Hematopoietic multipotent progenitor cell treated with erythropoietin and hydrocortisone succinate and interleukin-3 and kit ligand, for 6 days (in vitro differentiated cells): Measurements from ENCODE around the gene GRM4.

Experiments used
- DNase-seq: peaks from one replicate; pipeline ENCODE4 v3.0.0-alpha.2; 2015

GRM4 gene

DNA sequence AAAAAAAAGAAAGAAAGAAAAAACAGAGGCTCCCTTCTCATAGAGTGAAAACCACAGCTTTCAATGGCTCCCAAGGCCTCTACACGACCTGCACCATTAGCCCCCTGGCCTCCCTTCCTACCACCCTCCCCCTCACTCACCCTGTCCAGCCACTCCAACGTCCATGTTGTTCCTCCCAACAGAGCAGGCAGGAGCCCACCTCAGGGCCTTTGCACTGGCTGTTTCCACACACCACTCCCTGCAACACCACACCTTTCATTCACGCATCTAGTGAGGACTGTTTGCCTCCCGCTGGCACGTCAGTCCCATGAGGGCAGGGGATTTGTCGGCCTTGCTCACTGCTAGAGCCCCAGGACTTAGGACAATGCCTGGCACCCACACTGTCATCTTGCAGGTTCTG is 39.5 kb downstream of the GRM4 start:
- DNase-seq = no peak

DNA sequence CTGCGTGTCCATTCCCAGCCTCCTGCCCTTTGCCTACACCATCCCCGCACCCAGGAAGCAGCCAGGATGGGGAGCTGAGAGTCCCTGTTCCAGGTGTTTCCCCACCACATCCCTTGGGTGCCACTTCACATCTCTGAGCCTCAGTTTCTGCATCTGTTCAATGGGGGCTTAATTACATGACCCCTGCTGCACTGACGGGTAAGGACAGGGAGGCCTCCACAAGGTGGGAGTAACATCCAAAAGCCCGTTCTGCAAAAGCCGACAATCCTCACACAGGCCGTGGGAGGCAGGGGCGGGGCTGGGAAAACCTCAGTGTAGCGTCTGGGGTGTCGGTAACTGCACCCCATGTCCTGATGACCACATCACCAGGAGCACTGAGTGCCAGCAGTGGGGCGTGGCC is 41.3 kb downstream of the GRM4 start:
- no peak for DNase-seq

DNA sequence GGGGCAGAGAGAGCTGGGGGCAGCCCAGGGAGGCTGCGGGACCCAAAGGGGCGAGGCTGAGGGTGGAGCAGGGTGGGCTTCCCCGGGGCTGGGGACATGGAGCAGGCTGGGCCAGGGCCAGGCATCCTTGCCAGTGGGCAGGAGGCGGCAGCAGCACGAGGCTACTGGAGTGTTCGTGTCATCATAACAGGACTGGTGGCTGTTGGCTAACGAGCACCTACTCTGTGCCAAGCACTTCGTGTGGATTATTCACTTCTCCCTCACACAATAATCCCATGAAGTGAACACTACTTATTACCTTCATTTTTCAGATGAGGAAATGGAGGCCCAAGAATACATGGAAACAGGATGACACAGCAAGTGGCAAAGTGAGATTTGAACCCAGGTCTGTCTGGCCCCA is 41.7 kb downstream of the GRM4 start:
- DNase-seq = no peak

DNA sequence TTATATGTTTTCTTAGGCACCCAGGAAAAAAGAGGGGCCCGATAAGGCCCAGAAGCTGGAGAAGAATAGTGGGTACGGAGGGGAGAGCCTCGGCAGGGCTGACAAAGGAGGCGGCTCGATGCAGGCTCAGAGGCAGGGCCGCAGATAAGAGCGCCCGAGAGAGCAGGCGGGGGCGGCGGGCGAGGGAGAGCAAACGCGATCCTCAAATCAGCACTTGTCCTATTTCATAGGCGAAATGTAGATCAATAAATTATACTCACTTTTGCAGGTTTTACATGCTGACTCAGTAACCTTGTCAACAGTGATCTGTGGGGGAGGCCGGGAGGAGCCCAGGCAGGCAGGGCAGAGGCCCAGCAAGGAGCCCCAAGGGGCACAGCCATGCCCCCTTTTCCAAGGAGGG is 42.6 kb downstream of the GRM4 start:
- DNase-seq = no peak

DNA sequence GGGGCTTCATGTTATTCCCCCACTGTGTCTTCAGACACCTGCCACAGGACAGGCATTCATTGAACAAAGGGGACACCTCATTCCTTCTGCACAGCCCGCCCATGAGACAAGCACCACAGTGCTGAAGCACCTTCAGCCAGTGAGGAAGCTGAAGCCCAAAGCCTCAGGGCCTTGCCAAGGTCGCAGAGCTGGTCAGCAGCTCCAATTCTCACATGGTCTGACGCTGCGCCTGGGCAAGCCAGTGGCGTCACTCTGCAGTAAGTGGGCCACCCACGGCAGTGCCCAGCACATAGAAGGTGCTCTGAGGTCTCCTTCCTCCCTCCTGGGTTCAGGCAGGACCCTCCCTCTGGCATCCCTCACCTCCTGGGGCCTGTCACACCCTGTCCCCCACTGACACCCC is 43.2 kb downstream of the GRM4 start:
- no peak for DNase-seq

DNA sequence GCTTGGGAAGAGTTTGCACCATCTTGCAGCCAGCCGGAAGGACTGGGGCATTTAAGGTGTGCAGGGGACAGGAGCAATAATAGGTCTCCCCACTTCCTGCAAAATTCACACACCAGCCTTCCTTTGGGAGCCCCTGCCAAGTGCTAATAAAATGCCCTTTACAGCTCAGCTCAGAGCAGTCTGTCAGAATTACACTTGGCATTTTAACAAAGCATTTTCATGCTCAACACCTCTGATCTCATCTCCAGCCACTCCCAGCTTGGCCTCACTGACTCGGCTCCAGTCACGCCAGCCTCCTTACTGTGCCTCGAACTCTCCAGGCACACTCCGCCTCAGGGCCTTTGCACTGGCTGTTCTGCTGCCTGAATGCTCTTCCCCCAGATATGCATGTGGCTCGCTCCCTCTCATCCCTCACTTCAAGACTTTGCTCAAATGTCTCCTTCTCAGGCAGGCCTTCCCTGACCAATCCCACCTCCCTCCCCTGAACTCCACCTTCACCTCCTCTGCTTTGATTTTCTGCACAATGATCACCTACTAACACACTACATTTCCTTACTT is 43.7 kb downstream of the GRM4 start:
- no peak for DNase-seq

DNA sequence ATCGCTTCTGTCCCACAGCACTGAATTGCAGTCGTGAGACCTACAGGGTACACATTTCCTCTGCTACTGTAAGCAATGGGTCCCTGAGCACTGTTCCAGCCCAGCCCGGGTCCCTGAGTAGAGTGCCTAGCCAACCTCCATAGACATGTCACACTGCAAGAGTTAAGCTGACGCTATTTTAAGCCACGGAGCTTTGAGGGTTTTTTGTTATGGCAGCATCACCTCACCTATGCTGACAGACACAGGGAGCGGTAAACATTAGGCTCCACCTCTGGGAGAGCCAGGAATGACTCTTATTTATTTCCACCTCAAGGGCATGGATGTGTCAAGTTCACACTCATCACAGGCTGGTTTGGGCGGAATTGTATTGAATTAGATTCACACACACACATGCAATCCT is 45.1 kb downstream of the GRM4 start:
- no peak for DNase-seq

DNA sequence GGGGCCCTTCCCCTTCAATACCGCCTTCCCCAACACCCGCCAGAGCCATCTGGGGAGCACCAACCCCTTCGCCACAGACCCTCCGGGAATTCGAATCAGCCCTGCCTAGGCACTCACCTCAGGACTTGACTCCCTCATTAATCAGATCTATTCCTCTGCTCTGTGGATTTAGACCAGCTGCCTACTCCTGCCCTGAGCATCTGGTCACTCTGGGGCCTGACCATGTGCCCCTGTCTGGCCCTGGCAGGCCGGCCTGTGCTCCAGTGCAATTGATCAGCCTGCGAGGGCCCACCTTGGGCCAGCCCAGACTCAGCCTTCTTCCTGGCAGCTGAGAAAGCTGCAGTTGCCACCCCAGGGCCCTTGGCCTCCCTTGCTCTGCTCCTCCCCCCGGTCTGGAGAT is 46.0 kb downstream of the GRM4 start:
- DNase-seq = no peak

DNA sequence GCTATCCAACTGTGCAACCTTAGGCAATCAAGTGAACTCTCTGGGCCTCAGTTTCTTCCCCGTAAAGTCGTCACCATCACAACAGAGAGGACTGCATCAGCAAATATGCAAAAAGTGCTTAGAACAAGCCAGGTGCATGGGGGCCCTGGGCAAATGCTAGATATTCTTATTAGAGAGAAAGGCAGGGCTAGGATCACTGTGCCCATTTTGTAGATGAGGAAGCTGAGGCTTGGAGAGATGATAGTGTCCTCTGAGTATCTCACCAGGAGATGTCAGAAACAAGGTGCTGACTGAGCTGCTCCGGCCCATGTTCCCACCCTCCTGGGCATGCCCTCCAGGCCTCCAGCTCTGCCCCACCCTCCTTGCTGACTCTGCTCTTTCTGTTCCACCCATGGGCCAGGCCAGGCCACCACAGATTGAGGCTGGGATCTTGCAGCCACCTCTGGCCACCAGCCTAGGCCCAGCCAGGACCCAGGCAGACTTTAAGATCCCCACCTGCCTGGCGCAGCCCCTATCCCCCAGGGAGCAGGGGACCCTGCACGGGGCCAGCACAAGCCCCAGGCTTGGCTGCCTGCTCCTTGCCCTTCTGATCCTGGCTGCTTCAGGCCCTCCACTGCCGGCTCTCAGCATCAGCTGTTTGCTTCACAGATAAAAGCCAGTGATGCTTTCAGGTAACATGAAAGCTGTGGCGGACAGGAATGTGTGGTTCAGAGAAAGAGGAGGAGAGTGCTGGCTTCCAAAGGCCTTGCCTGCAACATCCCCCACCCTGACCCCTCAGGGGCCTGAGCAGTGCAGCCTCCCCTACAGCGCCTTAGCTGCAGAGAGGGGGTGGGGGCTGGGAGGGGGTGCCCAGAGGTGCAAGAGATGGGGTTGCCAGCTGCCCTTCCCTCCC is 47.6 kb downstream of the GRM4 start:
- no peak for DNase-seq

DNA sequence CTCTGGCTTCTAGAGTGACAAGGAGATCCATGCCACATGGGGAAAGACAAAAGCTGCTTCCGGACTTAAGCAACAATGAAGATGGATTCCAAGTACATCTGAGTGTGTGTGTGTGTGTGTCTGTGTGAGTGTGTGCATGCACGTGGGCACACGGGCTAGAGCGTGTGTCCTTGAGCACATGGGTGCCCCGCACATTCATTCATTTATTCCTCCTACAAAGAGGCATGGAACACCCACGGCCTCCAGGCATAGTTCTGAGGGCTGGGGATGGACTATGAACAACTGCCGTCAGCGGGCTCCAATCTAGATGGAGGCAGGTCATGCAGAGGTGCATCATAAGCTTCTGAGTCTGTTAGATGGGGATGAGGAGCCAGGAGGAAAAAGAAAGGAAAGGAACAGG is 49.1 kb downstream of the GRM4 start:
- DNase-seq = no peak

DNA sequence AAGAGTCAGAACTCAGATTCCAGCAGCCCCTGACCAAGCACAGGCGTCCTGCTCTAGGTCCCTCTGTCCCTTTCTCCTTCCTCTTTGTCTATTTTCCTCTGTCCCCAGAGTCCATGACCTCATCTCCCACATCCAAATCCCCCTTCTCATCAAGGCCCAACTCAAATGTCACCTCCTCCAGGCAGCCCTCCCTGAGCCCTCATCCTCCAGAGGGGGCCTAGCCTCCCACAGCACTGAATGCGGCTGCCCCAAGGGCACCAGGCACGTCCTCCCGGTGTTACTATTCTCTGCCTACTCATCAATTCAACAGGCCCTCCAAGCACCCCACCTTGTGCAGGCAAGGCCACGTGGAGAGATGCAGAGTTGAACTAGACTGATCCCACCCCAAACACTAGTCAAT is 49.7 kb downstream of the GRM4 start:
- DNase-seq = no peak

DNA sequence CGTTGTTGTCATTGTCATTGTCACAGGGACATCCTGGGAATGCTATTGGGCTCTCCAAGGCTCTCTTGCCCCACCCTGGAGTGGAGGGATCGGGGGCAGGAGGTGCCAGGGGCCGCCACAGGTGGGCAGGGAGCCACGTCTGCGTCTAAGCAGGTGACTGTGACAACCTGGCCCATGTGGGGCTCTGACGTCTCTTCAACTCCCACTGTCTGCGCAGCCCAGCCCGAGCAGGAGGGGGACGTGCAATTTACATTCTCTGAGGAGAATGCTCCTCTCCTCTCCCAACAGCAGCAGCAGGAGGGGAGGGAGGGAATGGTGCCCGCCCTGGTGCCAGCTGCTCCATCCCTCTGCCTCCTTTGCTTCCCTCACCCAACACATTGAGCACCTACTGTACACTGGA is 50.1 kb downstream of the GRM4 start:
- no peak for DNase-seq

DNA sequence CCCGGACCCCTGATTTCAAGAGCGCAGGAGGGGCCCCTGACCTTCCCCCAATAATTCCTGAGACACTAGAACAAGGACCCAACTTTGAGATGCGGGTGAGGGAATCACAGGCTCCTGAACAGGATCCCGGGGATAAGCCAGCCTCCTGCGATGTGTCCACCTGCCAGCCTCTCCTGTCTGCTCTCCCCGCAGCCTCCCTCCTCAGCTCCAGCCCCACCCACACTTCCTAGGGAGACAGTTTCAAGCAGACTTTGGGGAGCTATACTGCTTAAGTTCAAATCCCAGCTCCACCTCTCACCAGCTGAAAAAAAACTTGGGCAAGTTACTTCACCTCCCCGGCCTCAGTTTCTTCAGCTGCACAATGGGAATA is 50.8 kb downstream of the GRM4 start:
- DNase-seq = no peak

DNA sequence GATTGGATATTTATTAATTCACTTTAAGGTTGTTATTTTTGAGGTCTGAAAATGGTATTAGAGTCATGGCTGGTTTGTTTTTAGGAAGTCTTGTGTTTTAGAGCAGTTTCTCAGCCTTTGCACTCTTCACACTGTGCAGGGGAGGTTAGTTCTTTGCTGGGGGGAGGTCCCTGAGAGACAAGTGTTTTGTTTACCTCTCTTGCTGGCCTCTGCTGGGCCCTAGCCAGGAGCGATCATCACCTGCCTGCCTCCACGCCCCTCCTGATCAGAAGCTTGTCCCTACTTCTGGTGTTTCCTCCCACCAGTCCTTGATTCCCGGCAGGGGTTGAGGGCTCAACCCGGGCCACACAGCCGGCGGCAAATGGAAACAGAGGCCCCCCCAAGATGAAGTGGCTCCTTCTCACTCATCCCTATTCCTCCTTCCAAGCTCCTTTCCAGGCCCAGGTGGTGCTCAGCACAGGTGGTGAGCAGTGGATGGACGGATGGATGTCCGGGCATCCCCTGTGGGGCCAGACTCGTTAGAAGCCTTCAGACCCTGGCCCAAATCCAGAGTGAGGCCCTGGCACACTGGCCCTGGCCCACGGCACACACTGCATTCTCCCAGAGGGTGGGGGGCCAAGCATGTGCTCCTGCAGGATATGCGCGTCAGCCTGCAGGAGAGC is 51.3 kb downstream of the GRM4 start:
- no peak for DNase-seq

DNA sequence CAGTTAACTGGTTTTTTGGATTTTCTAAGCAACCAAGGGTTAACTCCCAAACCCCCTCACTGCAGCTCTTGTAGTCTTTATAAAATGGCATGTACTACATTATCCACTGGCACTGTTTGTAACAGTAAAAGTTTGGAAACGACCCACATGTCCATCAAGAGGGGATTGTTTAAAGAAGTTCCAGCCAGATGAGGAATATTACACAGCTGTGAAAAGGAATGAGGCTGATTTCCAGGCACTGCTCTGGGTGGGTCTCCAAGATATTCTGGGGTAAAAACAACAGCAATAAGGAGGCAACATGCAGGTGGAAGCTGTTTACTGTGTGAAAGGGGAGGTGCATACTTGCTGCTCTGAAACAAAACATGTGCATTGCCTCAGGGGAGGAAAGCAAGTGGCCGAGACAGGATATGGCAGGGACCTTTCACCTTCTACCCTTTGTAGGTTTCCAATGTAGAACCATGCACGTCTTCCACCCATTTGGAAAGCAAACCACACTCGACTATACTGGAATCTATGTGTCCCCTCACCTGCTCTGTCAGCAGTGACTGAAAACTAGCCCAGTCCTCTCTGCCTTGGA is 51.9 kb downstream of the GRM4 start:
- no peak for DNase-seq

DNA sequence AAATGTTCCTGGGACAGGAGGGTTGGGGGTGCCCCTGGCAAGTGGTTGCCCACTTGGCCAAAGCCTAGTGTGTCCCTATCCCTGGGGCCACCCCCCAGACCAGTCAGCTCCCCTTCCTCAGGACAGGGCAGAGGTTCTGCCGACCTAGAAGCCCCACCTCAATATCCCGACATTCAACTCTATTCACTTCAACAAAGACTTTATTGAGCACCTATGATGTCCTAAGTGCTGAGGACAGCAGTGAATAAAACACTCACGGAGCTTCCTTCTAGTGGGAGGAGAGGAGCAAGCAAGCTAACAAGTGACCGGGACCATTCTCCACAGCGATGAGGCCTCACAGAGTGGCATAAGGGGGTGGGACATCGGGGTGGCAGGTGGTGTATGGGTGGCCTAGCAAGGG is 52.7 kb downstream of the GRM4 start:
- no peak for DNase-seq

DNA sequence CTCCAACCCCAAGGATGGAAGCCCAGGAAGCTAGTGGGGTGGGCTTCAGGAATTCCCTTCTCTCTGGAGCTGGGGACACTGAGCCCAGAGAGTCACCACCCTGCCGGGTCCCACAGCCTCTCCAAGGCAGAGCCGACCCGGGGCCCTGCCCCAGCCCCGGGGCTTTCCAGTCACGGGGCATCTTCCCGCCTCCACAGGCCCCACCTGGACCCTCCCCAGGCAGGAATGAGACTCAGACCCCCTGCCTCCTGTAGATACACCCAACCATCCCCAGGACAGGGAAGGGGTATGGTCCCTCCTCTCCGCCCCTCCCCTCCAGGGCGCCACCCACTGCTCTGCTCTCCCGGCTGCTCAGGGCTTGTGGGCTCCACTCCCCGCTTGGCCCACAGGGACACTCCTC is 53.3 kb downstream of the GRM4 start:
- no peak for DNase-seq

DNA sequence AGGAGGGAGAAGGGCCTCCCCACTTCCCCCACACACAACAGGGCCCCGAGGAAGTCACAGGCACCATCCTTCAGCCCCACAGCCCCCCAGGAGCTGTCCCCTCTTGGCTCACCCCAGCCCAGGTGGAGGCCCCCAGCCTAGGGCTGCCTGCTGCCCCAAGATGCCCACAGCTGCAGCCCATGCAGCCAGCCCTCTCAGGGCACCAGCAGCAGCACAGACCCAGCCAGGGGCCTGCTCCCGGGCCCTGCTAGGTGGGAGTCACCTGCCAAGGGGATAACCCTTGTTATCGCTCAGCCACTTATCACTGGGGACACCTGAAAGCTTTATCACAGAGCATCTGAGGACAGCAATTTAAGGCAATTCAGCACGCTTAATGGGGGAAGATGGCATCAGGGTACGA is 55.0 kb downstream of the GRM4 start:
- DNase-seq = no peak

DNA sequence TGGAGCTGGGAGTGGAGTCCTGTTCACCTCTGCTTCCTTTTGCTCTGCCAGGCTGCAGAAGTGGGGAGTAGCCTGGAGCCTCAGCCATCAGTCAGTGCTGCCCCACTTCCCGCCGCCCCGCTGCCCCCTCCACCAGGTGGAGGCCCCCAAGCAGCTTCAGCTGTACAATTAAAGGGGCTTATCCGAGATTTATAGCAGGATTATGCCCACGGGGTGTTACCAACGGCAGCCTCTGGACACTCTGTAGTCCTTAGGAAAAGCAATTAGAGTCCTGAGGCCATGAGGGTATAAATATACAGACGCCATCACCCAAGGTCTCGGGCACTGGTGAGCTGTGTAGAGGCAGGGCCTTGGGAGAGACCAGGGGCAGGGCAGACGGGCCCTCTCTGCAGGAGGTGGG is 55.4 kb downstream of the GRM4 start:
- DNase-seq = no peak

DNA sequence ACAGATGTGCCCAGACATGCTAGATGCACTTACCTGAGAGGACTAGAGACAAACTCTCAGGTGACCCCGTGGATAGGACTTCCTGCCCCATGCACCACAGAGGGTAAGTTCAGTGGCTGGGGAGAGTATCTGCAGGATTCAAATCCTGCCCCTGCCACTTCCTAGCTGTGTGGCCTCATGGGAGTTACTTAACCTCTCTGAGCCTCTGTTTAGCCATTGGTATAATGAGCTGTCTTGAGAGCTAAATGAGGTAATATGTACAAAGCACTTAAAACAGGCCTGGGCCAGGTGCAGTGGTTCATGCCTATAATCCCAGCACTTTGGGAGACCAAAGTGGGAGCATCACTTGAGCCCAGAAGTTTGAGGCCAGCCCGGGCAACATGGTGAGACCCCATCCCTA is 59.3 kb downstream of the GRM4 start:
- no peak for DNase-seq

DNA sequence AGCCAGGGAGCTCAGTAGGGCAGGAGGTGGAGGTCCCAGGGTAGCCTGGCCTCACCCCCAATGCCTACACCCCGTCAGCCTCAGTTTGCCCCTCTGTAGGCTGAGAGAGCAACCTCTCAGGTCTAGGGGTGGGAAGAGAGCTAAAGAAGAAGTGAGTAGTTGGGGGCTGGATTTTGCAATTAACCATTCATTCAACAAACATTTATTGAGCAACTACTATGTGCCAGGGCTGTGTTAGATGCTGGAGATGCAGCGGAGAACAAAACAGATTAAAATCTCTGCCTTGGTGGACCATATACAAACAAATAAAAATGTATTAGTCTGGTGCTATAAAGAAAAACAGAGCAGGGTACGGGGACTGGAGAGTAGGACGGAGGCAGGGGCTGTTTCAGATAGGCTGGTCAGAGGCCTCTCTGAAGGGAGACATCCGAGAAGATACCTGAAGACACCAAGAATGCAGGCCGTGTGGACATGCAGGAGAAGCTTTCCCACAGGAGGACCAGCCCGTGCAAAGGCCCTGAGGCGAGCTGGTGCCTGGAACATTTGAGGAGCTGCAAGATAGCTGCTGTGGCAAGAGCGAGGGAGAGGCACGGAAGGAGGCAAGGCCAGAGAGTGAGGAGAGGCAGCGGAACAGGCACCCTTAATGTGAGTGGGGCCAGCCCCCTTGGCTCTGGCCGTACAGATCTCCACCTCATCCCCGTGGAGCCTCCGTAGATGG is 60.3 kb downstream of the GRM4 start:
- no peak for DNase-seq

DNA sequence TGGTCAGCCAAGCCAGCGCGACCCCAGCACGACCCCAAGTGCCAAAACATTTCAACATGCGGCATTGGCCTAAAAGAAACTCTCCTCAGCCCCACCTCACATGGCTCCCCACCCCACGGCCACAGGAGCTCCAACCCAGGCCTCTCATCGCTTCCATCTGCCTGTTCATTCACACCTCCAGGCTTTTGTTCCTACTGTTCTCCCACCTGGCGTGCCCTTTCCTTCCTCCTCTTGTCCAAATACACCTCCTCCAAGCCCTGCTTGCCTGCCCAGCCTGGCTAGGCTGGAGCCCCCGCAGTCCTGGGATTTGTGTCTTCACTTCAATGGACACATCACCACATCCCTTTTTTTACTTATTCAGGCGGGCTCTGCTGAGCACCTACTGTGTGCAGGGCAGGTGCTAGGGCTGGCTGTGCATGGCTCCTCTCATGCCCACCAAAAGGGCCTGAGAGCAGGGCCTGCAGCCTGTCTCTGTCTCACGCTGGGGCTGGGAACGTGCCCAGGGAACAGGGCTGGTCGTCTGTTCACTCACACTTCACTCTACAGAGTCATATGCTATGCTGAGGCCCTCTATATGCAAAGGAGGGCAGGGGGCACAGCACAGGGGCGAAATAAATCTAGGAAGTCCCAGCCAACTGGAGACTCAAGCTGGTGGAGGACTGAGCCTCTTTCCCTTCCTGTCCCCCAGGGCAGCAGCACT is 61.1 kb downstream of the GRM4 start:
- no peak for DNase-seq
